ENCODE results near the gene SLC34A2. TPM values are rescaled to one million over a fixed set of nuclear protein-coding genes. Genes with fewer than 3 reads are reported as not detected.

Gene SLC34A2
- total and polyA plus RNA-seq, 3 experiments from 2014 or later: not detected

DNA sequence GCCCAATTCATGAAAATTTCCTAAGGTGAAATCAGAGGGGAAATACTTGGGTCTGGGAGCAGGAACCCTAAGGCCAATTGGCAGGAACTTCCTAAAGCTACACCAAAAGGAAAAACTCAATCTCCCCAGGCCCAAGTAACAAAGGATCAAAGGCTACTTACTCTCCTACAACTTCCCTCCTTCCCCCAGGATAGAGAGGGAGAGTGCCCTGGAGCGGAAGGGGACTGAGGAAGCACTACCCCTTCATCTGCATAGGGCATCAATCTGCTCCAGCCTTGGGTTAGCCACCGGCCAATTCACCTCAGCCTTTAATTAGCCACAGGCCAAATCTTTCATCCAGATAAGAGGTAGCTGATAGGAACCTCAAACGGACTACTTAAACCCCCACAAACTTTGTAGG is 55.0 kb downstream of the SLC34A2 start:
- peaks cover 3 to 8% of the 10 kb centered on the region in 2 donors for H3K27me3 Mint-ChIP-seq
- H3K27me3 ChIP-seq (ENCODE audit: insufficient read depth, low read length, poor library complexity, severe bottlenecking): no peaks in the 10 kb centered on the region
- no peak overlapping the region for H3K27ac ChIP-seq (ENCODE audit: low read depth, low read length)
- no peaks in the 10 kb centered on the region for H3K4me1 ChIP-seq (ENCODE audit: insufficient read depth, low read length)
- no peaks in the 10 kb centered on the region for H3K9me3 ChIP-seq (ENCODE audit: low read length)
- H3K27ac Mint-ChIP-seq: no peak overlapping the region
- POLR2A ChIA-PET: no interaction called here
- CTCF ChIA-PET: no interaction called here
- DNase-seq: no peak
- H3K4me3 Mint-ChIP-seq: no peak overlapping the region
- H3K36me3 ChIP-seq (ENCODE audit: insufficient read depth, low read length): no peaks in the 10 kb centered on the region
- H3K4me3 ChIP-seq (ENCODE audit: low read length): no peak overlapping the region
- H3K4me1 Mint-ChIP-seq: no peaks in the 10 kb centered on the region
- peaks cover 0 to 8% (median 2%) of the 10 kb centered on the region in 3 donors for H3K36me3 Mint-ChIP-seq
- H3K9me3 Mint-ChIP-seq: peaks cover 0 to 5% (median 3%) of the 10 kb centered on the region in 5 donors

DNA sequence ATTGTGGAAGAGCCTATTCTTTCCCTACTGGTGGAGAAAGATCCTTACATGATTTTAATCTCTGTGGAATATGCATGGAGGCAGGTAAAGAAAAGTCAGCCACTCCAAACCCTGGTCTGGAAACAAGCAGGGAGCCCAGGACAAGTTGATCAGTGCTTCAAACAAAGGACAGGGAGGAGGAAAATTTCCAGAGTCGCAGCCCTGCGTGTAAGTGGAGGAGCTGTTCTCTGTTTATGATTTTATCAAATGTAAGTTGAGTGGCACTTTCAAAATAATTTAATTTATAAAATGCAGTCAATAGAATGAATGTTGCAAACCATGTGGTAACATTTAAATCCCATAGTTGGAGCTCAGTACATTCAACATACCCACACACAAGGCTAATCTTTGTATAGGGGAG is 57.0 kb downstream of the SLC34A2 start:
- ChIA-PET CTCF (interaction anchor here (0.7 kb wide), 1 partner anchor 30 kb away, joined by 3 read pairs; no protein-coding TSS in a partner anchor), POLR2A (no interaction called here)
- H3K27me3 ChIP-seq (ENCODE audit: insufficient read depth, low read length, poor library complexity, severe bottlenecking): no peaks in the 10 kb centered on the region
- Mint-ChIP-seq H3K27ac (no peak overlapping the region), H3K27me3 (peaks cover 0 to 8% of the 10 kb centered on the region in 2 donors), H3K4me1 (no peaks in the 10 kb centered on the region), H3K9me3 (peaks cover 0 to 5% (median 3%) of the 10 kb centered on the region in 5 donors), H3K4me3 (no peak overlapping the region), H3K36me3 (peaks cover 0 to 8% (median 2%) of the 10 kb centered on the region in 3 donors)
- H3K27ac ChIP-seq (ENCODE audit: low read depth, low read length): no peak overlapping the region
- no peak for DNase-seq
- no peaks in the 10 kb centered on the region for H3K36me3 ChIP-seq (ENCODE audit: insufficient read depth, low read length)
- no peaks in the 10 kb centered on the region for H3K9me3 ChIP-seq (ENCODE audit: low read length)
- H3K4me1 ChIP-seq (ENCODE audit: insufficient read depth, low read length): no peaks in the 10 kb centered on the region
- H3K4me3 ChIP-seq (ENCODE audit: low read length): no peak overlapping the region

DNA sequence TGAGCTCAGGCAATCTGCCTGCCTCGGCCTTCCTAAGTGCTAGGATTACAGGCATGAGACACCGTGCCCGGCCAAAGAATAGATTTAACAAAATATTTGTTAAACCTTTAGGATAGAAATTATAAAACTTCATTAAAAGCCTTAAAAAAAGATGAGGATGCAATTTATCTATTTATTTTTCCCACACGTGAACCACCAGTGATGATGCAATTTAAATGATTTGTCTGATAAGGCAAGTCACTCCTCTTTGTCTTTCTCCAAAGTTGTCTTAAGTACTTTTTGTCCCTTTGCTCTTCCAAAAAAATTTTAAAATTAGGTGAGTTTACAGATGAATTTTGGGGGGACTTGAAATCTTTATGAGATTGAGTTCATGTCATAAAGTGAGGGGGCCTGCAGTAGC is 58.2 kb downstream of the SLC34A2 start:
- no peaks in the 10 kb centered on the region for H3K4me1 Mint-ChIP-seq
- Histone ChIP-seq H3K4me3 (ENCODE audit: low read length) (no peak overlapping the region), H3K27me3 (ENCODE audit: insufficient read depth, low read length, poor library complexity, severe bottlenecking) (no peaks in the 10 kb centered on the region), H3K36me3 (ENCODE audit: insufficient read depth, low read length) (no peaks in the 10 kb centered on the region), H3K4me1 (ENCODE audit: insufficient read depth, low read length) (no peaks in the 10 kb centered on the region), H3K9me3 (ENCODE audit: low read length) (no peaks in the 10 kb centered on the region), H3K27ac (ENCODE audit: low read depth, low read length) (no peak overlapping the region)
- DNase-seq: no peak
- H3K27ac Mint-ChIP-seq: no peak overlapping the region
- H3K27me3 Mint-ChIP-seq: peaks cover 0 to under 1% of the 10 kb centered on the region in 2 donors
- peaks cover 0 to 5% (median 3%) of the 10 kb centered on the region in 5 donors for H3K9me3 Mint-ChIP-seq
- CTCF ChIA-PET: no interaction called here
- peaks cover 0 to 8% (median 2%) of the 10 kb centered on the region in 3 donors for H3K36me3 Mint-ChIP-seq
- POLR2A ChIA-PET: no interaction called here
- no peak overlapping the region for H3K4me3 Mint-ChIP-seq

DNA sequence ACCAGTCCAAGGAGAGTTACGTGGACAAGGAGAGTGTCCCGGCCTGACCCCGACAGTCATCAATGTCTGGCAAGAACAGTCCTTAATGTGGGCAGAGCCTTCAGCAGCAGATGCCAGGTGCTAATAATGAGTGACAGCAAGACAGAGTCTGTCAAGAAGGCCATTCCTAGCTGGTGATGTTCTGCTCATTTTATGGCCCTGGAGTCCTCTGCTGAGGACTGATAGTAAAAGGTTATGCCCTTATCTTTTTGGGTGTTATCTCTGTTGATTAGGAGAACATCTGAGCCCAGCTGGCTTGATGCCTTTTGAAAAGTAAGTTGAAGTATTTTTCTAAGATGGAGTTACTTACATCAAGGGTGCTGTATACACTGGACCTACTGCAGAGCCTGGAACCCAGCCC is 67.3 kb downstream of the SLC34A2 start:
- CTCF ChIA-PET: no interaction called here
- POLR2A ChIA-PET: no interaction called here

DNA sequence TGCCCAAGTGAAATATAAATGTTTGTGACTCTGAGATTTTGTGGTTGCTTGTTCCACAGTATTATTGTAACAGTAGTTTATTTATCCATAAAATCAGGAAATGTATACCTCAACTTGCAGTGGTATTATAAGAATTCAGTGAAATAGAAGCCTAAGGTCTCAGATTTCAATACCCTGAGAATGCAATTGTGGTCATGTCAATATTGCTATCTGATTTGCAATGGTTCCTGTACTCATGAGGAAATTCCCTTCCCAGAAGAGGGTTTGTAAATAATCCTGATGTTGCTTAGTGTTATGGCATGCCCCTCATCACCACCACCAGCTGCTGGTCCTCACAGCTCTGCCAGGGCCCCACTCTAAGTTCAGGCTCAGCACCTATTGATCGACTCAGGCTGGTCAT is 67.8 kb downstream of the SLC34A2 start:
- no peaks in the 10 kb centered on the region for H3K36me3 Mint-ChIP-seq
- H3K27ac Mint-ChIP-seq: no peak overlapping the region
- ChIA-PET POLR2A (no interaction called here), CTCF (no interaction called here)
- H3K27ac ChIP-seq (ENCODE audit: low read depth, low read length): no peak overlapping the region
- no peaks in the 10 kb centered on the region for H3K27me3 Mint-ChIP-seq
- H3K27me3 ChIP-seq (ENCODE audit: insufficient read depth, low read length, poor library complexity, severe bottlenecking): no peaks in the 10 kb centered on the region
- no peaks in the 10 kb centered on the region for H3K36me3 ChIP-seq (ENCODE audit: insufficient read depth, low read length)
- H3K9me3 ChIP-seq (ENCODE audit: low read length): no peaks in the 10 kb centered on the region
- no peak for DNase-seq
- H3K4me3 ChIP-seq (ENCODE audit: low read length): no peak overlapping the region
- H3K4me1 Mint-ChIP-seq: no peaks in the 10 kb centered on the region
- no peaks in the 10 kb centered on the region for H3K9me3 Mint-ChIP-seq
- no peak overlapping the region for H3K4me3 Mint-ChIP-seq
- no peaks in the 10 kb centered on the region for H3K4me1 ChIP-seq (ENCODE audit: insufficient read depth, low read length)

More for the DNA sequence above, 67.3 kb downstream of the SLC34A2 start:
- Histone ChIP-seq H3K27ac (ENCODE audit: low read depth, low read length) (no peak overlapping the region), H3K4me1 (ENCODE audit: insufficient read depth, low read length) (no peaks in the 10 kb centered on the region), H3K9me3 (ENCODE audit: low read length) (no peaks in the 10 kb centered on the region), H3K4me3 (ENCODE audit: low read length) (no peak overlapping the region), H3K27me3 (ENCODE audit: insufficient read depth, low read length, poor library complexity, severe bottlenecking) (no peaks in the 10 kb centered on the region), H3K36me3 (ENCODE audit: insufficient read depth, low read length) (no peaks in the 10 kb centered on the region)
- H3K27me3 Mint-ChIP-seq: no peaks in the 10 kb centered on the region
- no peaks in the 10 kb centered on the region for H3K36me3 Mint-ChIP-seq
- no peaks in the 10 kb centered on the region for H3K4me1 Mint-ChIP-seq
- H3K9me3 Mint-ChIP-seq: no peaks in the 10 kb centered on the region
- no peak overlapping the region for H3K4me3 Mint-ChIP-seq
- DNase-seq: no peak
- H3K27ac Mint-ChIP-seq: no peak overlapping the region

DNA sequence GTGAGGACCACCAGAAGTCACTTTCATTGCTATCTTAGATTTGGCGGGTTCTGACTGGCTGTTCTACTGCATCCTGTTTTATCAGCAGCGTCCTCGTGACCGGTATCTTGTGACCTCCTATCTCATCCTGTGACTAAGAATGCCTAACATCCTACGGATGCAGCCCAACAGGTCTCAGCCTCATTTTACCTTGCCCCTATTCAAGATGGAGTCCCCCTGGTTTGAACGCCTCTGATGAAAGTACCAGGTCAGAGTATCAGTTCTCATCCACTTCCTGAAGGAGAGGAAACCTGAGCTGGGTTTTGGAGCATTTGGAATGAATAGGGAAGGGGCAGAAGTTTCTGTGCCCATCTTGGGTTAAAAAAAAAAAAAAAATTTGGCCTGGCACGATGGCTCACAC is 70.2 kb downstream of the SLC34A2 start:
- peaks cover 0 to 5% (median 4%) of the 10 kb centered on the region in 3 donors for H3K4me1 Mint-ChIP-seq
- H3K27me3 Mint-ChIP-seq: no peaks in the 10 kb centered on the region
- no peak overlapping the region for H3K4me3 Mint-ChIP-seq
- H3K4me3 ChIP-seq (ENCODE audit: low read length): no peak overlapping the region
- H3K9me3 ChIP-seq (ENCODE audit: low read length): no peaks in the 10 kb centered on the region
- no peak overlapping the region for H3K27ac Mint-ChIP-seq
- H3K4me1 ChIP-seq (ENCODE audit: insufficient read depth, low read length): no peaks in the 10 kb centered on the region
- H3K27me3 ChIP-seq (ENCODE audit: insufficient read depth, low read length, poor library complexity, severe bottlenecking): no peaks in the 10 kb centered on the region
- DNase-seq: no peak
- POLR2A ChIA-PET: no interaction called here
- H3K27ac ChIP-seq (ENCODE audit: low read depth, low read length): no peak overlapping the region
- CTCF ChIA-PET: no interaction called here
- no peaks in the 10 kb centered on the region for H3K36me3 ChIP-seq (ENCODE audit: insufficient read depth, low read length)
- H3K36me3 Mint-ChIP-seq: peaks cover 0 to 4% (median 0%) of the 10 kb centered on the region in 3 donors
- H3K9me3 Mint-ChIP-seq: no peaks in the 10 kb centered on the region

DNA sequence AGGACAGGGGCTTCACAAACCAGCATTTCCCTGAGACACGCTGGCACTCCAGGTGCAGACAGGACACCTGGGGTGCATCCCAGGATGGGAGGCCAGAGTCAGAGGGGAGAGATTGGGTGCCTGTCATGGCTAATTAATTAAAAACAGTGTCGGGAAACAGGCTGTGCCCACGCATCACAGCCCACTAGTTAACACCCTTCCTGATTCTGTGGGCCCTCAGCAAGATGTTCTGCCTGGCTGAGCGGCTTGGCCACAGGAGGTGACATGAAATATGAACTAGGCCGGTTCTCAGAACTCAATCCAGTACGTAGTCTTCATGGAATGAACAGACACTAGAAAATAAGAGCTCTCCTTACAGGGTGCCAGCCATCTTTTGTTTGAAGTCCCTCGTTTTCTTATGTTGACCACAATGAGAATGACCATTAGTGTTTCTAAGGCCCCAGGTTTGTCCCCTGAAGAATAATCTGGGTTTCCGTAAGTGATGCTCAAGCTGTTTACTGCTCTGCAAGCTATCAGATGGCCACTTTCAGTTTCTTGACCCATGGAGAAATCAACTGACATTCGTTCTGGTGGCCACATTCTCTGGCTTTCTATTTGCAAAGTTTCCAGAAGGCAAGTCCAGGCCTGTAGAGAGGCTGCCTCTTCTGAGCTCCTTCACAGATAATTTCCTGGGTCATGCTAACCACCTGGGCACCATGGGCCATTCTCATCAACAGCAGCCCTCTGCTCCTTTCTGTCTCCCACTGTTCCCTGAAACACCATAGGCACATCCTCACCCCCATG is 72.3 kb downstream of the SLC34A2 start:
- H3K36me3 Mint-ChIP-seq: peaks cover 0 to 4% (median 0%) of the 10 kb centered on the region in 3 donors
- H3K9me3 ChIP-seq (ENCODE audit: low read length): no peaks in the 10 kb centered on the region
- no peak overlapping the region for H3K4me3 ChIP-seq (ENCODE audit: low read length)
- no peaks in the 10 kb centered on the region for H3K27me3 Mint-ChIP-seq
- ChIA-PET CTCF (interaction anchor here (1.4 kb wide), 1 partner anchor 10 kb away, joined by 3 read pairs; no protein-coding TSS in a partner anchor), POLR2A (no interaction called here)
- no peak for DNase-seq
- no peak overlapping the region for H3K27ac Mint-ChIP-seq
- H3K9me3 Mint-ChIP-seq: no peaks in the 10 kb centered on the region
- H3K36me3 ChIP-seq (ENCODE audit: insufficient read depth, low read length): no peaks in the 10 kb centered on the region
- no peak overlapping the region for H3K4me3 Mint-ChIP-seq
- no peaks in the 10 kb centered on the region for H3K4me1 ChIP-seq (ENCODE audit: insufficient read depth, low read length)
- peaks cover 0 to 10% (median 5%) of the 10 kb centered on the region in 3 donors for H3K4me1 Mint-ChIP-seq
- H3K27ac ChIP-seq (ENCODE audit: low read depth, low read length): no peak overlapping the region
- H3K27me3 ChIP-seq (ENCODE audit: insufficient read depth, low read length, poor library complexity, severe bottlenecking): no peaks in the 10 kb centered on the region

All from CD8-positive, alpha-beta memory T cell (primary cell).